Right lobe of liver (tissue), 6 donors: ENCODE measurements around the gene COPS9. TPM values are rescaled to one million over a fixed set of nuclear protein-coding genes. Genes with fewer than 3 reads are reported as not detected.

Experiments used
- ATAC-seq, 4 donors: fragments of 200-7000 bp; cut with Tn5 transposase; one replicate each; pipeline ENCODE4 v1.9.1; 2020; ENCODE audit warnings: mild to moderate bottlenecking in 4 of 4, moderate library complexity in 4 of 4
- DNase-seq, 3 donors: peaks; one replicate each; pipeline ENCODE4 v3.0.0-alpha.2; 2020
- H3K27ac ChIP-seq, 3 donors: fragments of 200-600 bp; one replicate each; pipeline ENCODE4 v1.8.0; 2022
- H3K27me3 ChIP-seq, 2 donors: fragments of 200-600 bp; one replicate each; pipeline ENCODE4 v1.8.0; 2022
- H3K36me3 ChIP-seq, 4 donors: fragments of 200-600 bp; sonication (generic) in 1 of 4; one replicate each; pipeline versions ENCODE4 v1.5.1 to v1.8.0; 2017 to 2022; ENCODE audit warnings: control low read depth in 1 of 4
- H3K4me1 ChIP-seq, 4 donors: fragments of 200-600 bp; sonication (generic) in 1 of 4; one replicate each; pipeline versions ENCODE4 v1.5.1 to v1.8.0; 2017 to 2022; ENCODE audit warnings: control low read depth in 1 of 4
- H3K4me3 ChIP-seq, 3 donors: fragments of 200-600 bp; one replicate each; pipeline ENCODE4 v1.8.0; 2022
- H3K9me3 ChIP-seq, 4 donors: fragments of 200-600 bp; sonication (generic) in 1 of 4; one replicate each; pipeline versions ENCODE4 v1.5.1 to v1.8.0; 2017 to 2022; ENCODE audit warnings: control low read depth in 1 of 4
- POLR2A ChIP-seq: fragments of 450-650 bp; IDR thresholded peaks from one replicate; pipeline ENCODE4 v1.6.1; 2017; ENCODE audit warnings: antibody characterized with exemption, mild to moderate bottlenecking
- whole genome bisulfite sequencing: methylation state at CpG from one replicate; pipeline ENCODE4 v1.1.6; 2018; ENCODE audit warnings: low coverage, low lambda C conversion rate; ENCODE audit not compliant: insufficient coverage; ENCODE audit errors: missing lambda C conversion rate; 5-methylcytosine and 5-hydroxymethylcytosine counted together
- intact Hi-C, 2 donors: fragments of 100-400 bp; cut with DNase I; formaldehyde crosslinking; loops; one replicate each; pipeline versions ENCODE4 v1.11.2 to v1.14.1; 2022
- total RNA-seq, 6 experiments: library from RNA; depleted of rRNA in 2 of 6; stranded (reverse); fragments of >200 nt in 2 of 6; fragmentation: NEBNext Ultra II Directional in 3 of 6; extraction: Animal tissue kit (Norgen Biotek cat#: 25700) in 3 of 6; gene quantifications; one replicate each; pipeline versions ENCODE4 v1.1.0 to v1.2.4, GENCODE V29; 2016 to 2023
- TF ChIP-seq, protein P1 (sequence below), 4 donors: fragments of 200-600 bp in 3 of 4; fragments of 450-650 bp in 1 of 4; IDR thresholded peaks; one replicate each; pipeline versions ENCODE4 v1.5.1 to v1.8.0; 2016 to 2022; ENCODE audit warnings: antibody characterized with exemption in 4 of 4, mild to moderate bottlenecking in 2 of 4
- donor health status: DM: no; HTN: yes; CAD: no.
- donor health status: DM: no; HTN: no; CAD: no.
- donor health status: DM: no; HTN: no; CAD: no.
- donor health status: DM: no; HTN: yes; CAD: no.
- donor health status: DM: no; HTN: yes; CAD: no.

Gene COPS9
- total RNA-seq, 6 experiments from 2014 or later = 33.1 to 66.1 (median 45.8) TPM

DNA sequence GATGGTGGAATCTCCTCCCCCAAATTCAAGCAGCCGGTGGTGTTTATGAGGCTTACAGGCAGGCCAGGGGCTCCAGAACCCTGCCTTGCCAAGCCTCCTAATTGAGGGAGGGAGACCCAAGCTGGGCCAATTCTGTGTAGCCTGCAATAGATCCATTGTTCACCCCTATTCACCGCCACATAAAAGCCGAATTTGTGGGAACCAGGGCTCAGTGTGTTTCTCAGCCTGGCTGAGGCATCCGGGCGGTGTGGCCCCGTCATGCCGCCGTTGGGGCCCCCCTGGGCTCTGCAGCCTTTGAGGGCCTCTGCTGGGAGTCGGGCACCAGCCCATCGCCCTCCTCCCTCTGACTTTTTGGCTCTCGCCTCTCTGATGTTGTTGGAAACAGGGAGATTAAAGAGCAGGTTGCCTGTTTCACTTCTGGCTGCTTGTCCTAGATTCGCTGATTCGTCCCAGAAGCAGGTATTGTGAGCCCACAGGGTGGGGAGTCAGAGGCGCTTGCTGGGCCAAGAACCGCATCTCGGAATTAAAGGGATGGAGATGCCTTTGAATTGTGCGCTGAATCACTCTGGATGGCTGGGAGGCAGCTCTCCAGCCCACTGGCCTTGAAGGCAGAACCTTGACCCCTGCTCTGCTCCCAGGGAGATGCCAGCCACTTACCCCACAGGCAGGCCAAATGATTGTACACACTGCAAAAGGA lies 19.1 kb upstream of the COPS9 start:
- H3K27me3 ChIP-seq = no peaks in the 10 kb centered on the region
- TF ChIP-seq, protein P1, sequence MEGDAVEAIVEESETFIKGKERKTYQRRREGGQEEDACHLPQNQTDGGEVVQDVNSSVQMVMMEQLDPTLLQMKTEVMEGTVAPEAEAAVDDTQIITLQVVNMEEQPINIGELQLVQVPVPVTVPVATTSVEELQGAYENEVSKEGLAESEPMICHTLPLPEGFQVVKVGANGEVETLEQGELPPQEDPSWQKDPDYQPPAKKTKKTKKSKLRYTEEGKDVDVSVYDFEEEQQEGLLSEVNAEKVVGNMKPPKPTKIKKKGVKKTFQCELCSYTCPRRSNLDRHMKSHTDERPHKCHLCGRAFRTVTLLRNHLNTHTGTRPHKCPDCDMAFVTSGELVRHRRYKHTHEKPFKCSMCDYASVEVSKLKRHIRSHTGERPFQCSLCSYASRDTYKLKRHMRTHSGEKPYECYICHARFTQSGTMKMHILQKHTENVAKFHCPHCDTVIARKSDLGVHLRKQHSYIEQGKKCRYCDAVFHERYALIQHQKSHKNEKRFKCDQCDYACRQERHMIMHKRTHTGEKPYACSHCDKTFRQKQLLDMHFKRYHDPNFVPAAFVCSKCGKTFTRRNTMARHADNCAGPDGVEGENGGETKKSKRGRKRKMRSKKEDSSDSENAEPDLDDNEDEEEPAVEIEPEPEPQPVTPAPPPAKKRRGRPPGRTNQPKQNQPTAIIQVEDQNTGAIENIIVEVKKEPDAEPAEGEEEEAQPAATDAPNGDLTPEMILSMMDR (IDR thresholded peaks at IDR 0.05) = no peak
- TF ChIP-seq POLR2A = no peak
- ATAC-seq = no peak
- H3K9me3 ChIP-seq = no peaks in the 10 kb centered on the region
- H3K27ac ChIP-seq = no peak overlapping the region
- H3K36me3 ChIP-seq = no peaks in the 10 kb centered on the region
- H3K4me1 ChIP-seq = no peaks in the 10 kb centered on the region
- 70% methylated on average over 7 of the region's 17 CpGs for WGBS
- H3K4me3 ChIP-seq = no peak overlapping the region
- intact Hi-C loops = no loop called here
- peak in 1 of 3 donors; percentile 50 for DNase-seq

DNA sequence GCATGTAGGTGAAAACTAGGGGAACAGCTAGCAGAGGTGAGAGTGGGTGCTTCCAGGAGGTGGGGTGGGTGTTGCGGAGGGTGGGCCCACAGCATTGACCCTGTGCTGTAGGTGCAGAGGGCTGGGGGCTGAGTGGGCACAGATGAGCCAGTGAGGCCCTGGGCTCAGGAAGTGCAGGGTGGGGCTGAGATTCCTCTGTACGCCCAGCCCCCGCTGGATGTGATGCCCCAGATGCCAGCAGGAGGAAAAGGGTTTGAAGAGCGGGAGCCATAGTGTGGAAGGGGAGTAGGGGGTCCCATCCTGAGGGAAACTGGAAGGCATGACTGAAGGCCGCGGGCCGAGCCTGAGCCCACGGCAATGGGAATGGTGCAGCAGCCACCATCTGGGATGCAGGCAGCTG lies 18.5 kb upstream of the COPS9 start:
- DNase-seq (peak in 1 of 3 donors; percentile 48), ATAC-seq (no peak)
- TF ChIP-seq, protein P1 (IDR thresholded peaks at IDR 0.05) = no peak
- TF ChIP-seq POLR2A = no peak
- Histone ChIP-seq H3K27ac (no peak overlapping the region), H3K4me1 (no peaks in the 10 kb centered on the region), H3K27me3 (no peaks in the 10 kb centered on the region), H3K9me3 (no peaks in the 10 kb centered on the region), H3K36me3 (no peaks in the 10 kb centered on the region), H3K4me3 (no peak overlapping the region)
- intact Hi-C loops = no loop called here
- 100% methylated on average over 1 of the region's 8 CpGs for WGBS

DNA sequence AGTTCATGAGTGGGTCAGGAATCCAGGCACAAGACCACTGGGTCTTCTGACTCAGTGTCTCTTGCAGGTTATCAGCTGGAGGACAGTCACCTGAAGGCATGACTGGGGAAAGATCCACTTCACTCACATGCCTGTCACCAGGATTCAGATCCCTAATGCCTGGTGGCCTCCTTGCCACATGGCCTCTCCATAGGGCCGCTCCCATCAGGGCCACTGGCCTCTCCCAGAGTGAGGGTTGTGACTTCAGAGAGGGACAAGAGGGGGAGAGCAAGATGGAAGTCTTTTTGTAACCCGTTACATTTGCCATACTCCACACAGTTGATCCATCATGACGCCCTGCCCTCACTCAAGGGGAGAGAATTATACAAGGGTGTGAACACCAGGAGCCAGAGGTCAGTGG lies 17.3 kb upstream of the COPS9 start:
- H3K27ac ChIP-seq = no peak overlapping the region
- no peaks in the 10 kb centered on the region for H3K4me1 ChIP-seq
- no peak for ATAC-seq
- H3K36me3 ChIP-seq = no peaks in the 10 kb centered on the region
- H3K9me3 ChIP-seq = no peaks in the 10 kb centered on the region
- H3K27me3 ChIP-seq = no peaks in the 10 kb centered on the region
- no peak for TF ChIP-seq POLR2A
- TF ChIP-seq, protein P1 (IDR thresholded peaks at IDR 0.05) = no peak
- intact Hi-C loops = no loop called here
- no peak overlapping the region for H3K4me3 ChIP-seq
- DNase-seq = peak in 1 of 3 donors; percentile 26
- 55% methylated on average over 2 of the region's 3 CpGs for WGBS

DNA sequence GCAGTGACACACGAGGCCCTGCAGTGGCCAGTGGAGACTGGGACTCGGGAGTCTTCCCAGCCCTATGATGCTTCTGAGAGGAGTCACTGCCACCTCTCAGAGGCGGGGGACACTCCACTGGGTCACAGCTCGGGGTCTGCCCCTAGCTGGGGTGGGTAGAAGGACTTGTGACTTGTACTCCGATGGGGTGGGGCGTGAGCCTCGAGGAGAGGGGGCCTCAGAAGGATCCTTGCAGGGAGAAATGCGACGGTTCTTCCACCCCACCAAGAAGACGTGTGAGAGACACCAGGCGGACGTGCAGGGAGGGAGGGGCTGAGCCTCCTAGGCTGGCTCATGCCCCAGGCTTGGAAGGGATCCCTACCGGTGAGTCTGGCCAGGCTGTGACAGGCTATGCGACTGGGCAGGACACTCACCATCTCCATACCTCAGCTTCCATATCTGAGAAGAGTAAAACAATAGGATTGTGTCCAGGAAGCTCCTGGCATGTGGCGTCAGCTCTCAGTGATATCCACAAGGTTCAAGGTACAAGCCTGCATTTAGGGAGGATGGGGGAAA lies 15.4 kb upstream of the COPS9 start:
- ATAC-seq (no peak), DNase-seq (peak in 1 of 3 donors; percentile 13)
- WGBS = 54% methylated on average over 10 of the region's 15 CpGs
- Histone ChIP-seq H3K9me3 (no peaks in the 10 kb centered on the region), H3K27ac (no peak overlapping the region), H3K4me1 (no peaks in the 10 kb centered on the region), H3K36me3 (no peaks in the 10 kb centered on the region), H3K4me3 (no peak overlapping the region), H3K27me3 (no peaks in the 10 kb centered on the region)
- intact Hi-C loops = no loop called here
- TF ChIP-seq POLR2A = no peak
- TF ChIP-seq, protein P1 (IDR thresholded peaks at IDR 0.05) = no peak
